HL-60 (cell line): ENCODE results near the gene DPH7.

Source experiments
- DNase-seq, 2 experiments: peaks; one replicate each; pipeline ENCODE4 v3.0.0-alpha.2; 2010 to 2020; ENCODE audit warnings: low read depth in 1 of 2, low spot score in 1 of 2
- H3K27ac ChIP-seq: fragments of 250-450 bp; sonication (Bioruptor Pico); replicated peaks from 2 replicates; pipeline ENCODE4 v1.5.1; 2020; ENCODE audit warnings: mild to moderate bottlenecking, moderate library complexity
- H3K27me3 ChIP-seq: fragments of 250-450 bp; sonication (Bioruptor Pico); 2 replicates; pipeline ENCODE4 v1.5.1; 2021; ENCODE audit warnings: mild to moderate bottlenecking, moderate library complexity; ENCODE audit not compliant: insufficient read depth, poor library complexity, severe bottlenecking
- H3K4me3 ChIP-seq: replicated peaks from 2 replicates; pipeline ENCODE4 v1.5.1; 2011; ENCODE audit warnings: mild to moderate bottlenecking, control low read depth, low read length; ENCODE audit not compliant: insufficient read depth
- CTCF ChIP-seq: IDR thresholded peaks from one replicate; pipeline ENCODE4 v1.5.1; 2011; ENCODE audit warnings: low read length, control low read depth, inconsistent platforms; ENCODE audit not compliant: insufficient read depth
- GABPA ChIP-seq: IDR thresholded peaks from 2 replicates; pipeline ENCODE4 v1.6.1; 2012; ENCODE audit warnings: low read depth
- POLR2AphosphoS5 ChIP-seq: IDR thresholded peaks from 2 replicates; pipeline ENCODE4 v1.6.1; 2012; ENCODE audit warnings: low read depth
- REST ChIP-seq: IDR thresholded peaks from 2 replicates; pipeline ENCODE4 v1.6.1; 2012; ENCODE audit warnings: low read depth; ENCODE audit not compliant: insufficient replicate concordance
- SPI1 ChIP-seq: IDR thresholded peaks from 2 replicates; pipeline ENCODE4 v1.6.1; 2012; ENCODE audit warnings: low read depth, mild to moderate bottlenecking, borderline replicate concordance

The DPH7 gene

GRCh38 chr9:137590469-137591383 lies 12.0 kb upstream of the DPH7 start, which contains the start of gene ZMYND19:
Gene ZMYND19, minus strand, starts transcription at chr9:137590512. Its CDS starts 249 bp downstream, at chr9:137590263.
- peak; percentile 77 to 80 for DNase-seq
- peak within 1 kb of the TSS; percentile 85 for H3K27ac ChIP-seq
- peak within 1 kb of the TSS; percentile 85 for H3K4me3 ChIP-seq
- TF ChIP-seq CTCF (no peak), GABPA (no peak), SPI1 (peak; percentile 60; the same call in 1 of the 2 replicates), POLR2AphosphoS5 (peak; percentile 31; the same call in 1 of the 2 replicates), REST (no peak)
- no peaks in the 10 kb centered on the region for H3K27me3 ChIP-seq

- no peak overlapping the region for H3K27ac ChIP-seq
- peak overlapping the region; percentile 82 for H3K4me3 ChIP-seq
- H3K27me3 ChIP-seq: no peaks in the 10 kb centered on the region
- TF ChIP-seq GABPA: no peak
- TF ChIP-seq POLR2AphosphoS5: no peak
- TF ChIP-seq SPI1: no peak
- no peak for TF ChIP-seq REST
- no peak for TF ChIP-seq CTCF
- no peak for DNase-seq
Observed at GRCh38 chr9:137590123-137590468, 11.4 kb upstream of the DPH7 start.

GRCh38 chr9:137589441-137590122 lies 10.9 kb upstream of the DPH7 start:
- Histone ChIP-seq H3K27me3 (no peaks in the 10 kb centered on the region), H3K4me3 (peak overlapping the region; percentile 82), H3K27ac (peak overlapping the region; percentile 65)
- TF ChIP-seq REST: no peak
- TF ChIP-seq POLR2AphosphoS5: 0 out of 2 replicates have a peak, but pooled peaks have one; percentile 28
- no peak for TF ChIP-seq CTCF
- TF ChIP-seq SPI1: no peak
- TF ChIP-seq GABPA: no peak
- no peak for DNase-seq
